GM12873 (cell line): Measurements from ENCODE around the gene PKM.

Source experiments
- TF ChIP-seq, protein P1 (sequence below): IDR thresholded peaks from 2 replicates; pipeline ENCODE4 v1.5.1; 2012; ENCODE audit warnings: low read depth, mild to moderate bottlenecking, moderate library complexity, low read length, control low read depth; ENCODE audit not compliant: insufficient read depth; ENCODE audit errors: missing control alignments

The PKM gene

DNA sequence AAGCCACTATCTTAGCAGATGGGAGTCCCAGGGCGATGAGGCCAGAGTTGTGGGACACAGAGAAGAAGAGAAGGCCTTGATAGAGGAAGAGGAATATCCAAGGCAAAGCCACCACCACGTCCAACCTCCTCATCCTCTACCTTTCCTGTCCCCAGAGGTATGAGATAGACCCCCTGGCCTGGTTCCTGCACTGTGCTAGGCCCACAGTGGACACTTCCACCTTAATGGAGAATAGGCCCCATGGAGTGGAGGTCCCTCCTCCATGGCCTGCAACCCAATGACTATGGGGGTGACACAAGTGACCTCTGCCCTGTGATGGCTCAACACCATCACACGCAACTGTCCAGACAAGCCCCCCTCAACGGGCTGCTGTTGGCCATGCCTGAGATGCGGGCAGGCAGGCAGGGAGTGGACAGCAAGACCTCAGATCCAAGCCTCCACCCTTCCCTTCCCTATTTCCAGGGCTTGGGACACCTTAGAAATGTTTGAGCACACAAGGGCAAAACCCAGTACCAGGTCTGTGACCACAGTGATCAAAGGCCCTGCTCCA is 70.2 kb downstream of the PKM start:
- TF ChIP-seq, protein P1, sequence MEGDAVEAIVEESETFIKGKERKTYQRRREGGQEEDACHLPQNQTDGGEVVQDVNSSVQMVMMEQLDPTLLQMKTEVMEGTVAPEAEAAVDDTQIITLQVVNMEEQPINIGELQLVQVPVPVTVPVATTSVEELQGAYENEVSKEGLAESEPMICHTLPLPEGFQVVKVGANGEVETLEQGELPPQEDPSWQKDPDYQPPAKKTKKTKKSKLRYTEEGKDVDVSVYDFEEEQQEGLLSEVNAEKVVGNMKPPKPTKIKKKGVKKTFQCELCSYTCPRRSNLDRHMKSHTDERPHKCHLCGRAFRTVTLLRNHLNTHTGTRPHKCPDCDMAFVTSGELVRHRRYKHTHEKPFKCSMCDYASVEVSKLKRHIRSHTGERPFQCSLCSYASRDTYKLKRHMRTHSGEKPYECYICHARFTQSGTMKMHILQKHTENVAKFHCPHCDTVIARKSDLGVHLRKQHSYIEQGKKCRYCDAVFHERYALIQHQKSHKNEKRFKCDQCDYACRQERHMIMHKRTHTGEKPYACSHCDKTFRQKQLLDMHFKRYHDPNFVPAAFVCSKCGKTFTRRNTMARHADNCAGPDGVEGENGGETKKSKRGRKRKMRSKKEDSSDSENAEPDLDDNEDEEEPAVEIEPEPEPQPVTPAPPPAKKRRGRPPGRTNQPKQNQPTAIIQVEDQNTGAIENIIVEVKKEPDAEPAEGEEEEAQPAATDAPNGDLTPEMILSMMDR, result no peak

DNA sequence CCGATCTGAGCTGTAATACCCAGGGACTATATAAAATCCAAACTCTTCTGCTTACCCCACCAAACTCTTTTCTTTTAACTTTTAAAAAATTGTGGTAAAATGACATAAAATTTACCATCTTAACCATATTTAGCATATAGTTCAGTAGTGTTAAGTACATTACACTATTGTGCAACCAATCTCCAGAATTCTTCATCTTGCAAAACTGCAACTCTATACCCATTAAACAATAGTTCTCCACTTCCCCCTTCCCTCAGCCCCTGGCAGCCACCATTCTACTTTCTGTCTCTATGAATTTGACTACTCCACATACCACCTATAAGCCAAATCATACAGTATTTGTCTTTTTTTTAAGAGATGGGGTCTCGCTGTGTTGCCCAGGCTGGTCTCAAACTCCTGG is 74.1 kb downstream of the PKM start:
- TF ChIP-seq, protein P1, result no peak

DNA sequence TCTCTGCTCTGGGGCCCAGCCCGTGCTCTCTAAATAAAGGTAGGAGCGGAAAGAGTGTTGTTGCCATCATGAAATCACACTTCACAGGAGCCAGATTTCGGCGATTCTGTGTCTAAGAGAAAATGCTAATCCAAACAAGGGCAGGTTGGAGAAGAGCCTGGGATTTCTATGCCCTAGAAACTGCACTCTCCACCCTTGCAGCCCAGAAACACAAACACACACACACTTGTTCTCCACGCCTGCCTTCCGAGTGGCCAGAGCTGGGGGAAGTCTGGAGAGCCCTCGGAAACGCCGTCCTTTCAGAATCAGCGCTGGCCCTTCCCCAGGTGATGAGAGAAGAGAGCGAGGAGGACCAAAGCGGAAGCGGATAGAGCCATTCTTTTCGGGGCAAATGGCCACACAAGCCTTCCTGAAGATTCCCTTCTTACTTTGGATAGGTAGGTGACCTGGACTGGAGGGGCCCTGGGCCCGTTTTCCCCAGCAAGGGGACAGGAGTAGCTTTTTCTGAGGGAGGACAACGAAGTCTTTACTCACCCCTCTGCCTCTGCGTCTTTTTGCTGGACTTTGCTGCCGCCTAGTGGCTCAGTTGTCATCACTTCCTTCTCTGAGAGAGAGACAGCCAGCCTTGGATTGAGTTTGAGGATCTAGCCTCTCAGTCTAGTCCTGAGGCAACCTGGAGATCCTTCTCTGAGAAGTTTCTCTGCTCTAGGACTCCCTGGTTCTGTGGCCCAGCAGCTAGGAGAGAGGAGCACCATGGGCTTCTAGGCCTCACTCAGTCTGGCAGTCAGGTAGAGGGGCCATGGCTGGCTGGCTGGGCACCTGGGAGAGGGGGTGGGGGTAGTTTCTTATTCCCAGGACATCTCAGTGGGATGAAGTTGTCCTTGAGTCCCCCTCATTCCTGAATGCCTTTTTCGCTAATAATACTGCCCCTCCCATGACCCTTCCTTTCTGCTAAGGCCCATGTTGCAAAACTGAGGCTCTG is 75.1 kb downstream of the PKM start:
- TF ChIP-seq, protein P1, result peak; percentile 97

DNA sequence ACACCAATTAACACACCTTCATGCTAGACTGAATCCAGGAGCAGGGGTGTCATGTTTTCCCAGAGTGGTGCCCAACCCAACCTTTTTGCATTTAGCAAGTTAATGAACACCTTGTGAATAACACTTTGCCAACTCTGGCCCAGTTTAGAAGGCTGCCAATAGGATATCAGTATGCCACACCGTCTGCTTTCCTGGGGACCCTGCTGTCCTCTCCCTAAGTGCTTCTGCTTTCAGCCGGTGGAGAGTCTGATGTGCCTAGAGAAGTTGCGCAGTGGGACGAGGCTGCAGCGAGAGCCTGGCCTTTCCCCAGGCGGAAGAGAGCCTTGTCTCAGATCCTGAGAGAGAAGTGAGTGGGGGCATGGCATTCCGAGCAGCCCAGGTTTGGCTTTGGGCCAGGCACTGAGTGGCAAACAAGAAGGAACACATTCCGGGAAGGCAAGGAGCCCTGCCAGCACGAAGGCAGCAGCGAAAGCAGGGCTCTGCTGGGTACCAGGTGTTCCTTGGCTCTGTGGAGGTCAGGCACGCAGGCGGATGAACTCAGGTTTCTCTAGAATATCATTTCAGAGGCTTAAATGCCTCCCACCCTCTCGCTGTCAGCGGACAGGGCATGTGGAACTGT is 75.9 kb downstream of the PKM start:
- TF ChIP-seq, protein P1, result no peak

DNA sequence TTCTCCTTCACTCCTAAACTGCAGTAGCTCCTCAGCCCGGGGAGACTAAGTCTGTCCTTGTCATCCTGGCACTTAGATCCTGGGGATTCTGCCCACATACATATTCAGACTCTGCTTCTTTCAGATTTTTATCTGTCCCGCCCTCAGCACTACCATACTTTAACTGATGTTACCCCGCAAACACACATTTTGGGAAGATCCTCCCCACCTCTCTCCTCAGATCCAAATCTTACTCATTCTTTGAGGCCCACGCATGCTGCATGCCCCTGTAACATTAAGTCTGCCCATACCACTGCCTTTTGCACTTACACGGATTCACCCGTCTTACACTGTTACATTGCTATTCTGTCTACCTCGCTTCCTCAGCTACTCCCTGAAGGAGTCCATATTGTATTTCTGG is 76.7 kb downstream of the PKM start:
- TF ChIP-seq, protein P1, result no peak

DNA sequence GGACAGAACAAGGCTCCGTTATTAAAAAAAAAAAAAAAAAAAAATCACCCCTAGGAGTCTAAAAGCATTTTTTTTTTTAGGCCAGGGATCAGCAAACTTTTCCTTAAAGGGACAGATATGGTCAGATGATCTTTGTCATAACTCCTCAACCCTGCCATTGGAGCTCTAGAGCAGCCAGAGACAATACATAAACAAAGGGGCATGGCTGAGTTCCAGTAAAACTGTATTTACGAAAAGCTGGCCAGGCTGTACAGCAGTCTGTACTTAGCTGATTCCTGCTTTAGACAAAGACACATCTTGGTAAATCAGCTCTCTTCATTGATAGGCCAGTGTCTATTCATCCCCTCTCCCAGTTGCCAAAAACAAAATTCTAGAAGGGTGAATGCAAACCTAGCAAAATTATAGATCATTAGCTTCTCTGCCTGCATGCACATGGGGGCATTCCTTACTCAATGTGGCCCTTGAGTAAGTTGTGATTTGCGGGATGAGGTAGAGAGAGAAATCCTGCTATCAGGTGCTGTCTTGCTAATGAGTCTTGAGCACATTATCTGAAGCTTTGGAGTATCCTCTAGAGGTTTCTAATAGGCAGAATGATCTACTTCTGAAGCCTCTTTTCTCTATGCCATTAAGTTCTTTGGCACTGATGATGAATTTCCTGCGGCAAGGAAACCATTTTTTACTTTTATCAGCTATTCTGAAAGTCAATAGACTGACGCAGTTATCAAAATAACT is 77.6 kb downstream of the PKM start:
- TF ChIP-seq, protein P1, result no peak
